LNCaP clone FGC (cell line): ENCODE data around the gene ZBP1.

ENCODE experiments used
- DNase-seq: peaks from one replicate; pipeline ENCODE4 v3.0.0-alpha.2; 2011; ENCODE audit warnings: low read depth
- H3K4me3 ChIP-seq: 2 replicates; pipeline ENCODE4 v1.5.1; 2011; ENCODE audit warnings: mild to moderate bottlenecking, low read depth, low read length, control low read depth
- CTCF ChIP-seq: IDR thresholded peaks from 2 replicates; pipeline ENCODE4 v1.5.1; 2012; ENCODE audit warnings: mild to moderate bottlenecking; ENCODE audit not compliant: control insufficient read depth, insufficient read depth; ENCODE audit errors: extremely low read depth

ZBP1 gene

DNA sequence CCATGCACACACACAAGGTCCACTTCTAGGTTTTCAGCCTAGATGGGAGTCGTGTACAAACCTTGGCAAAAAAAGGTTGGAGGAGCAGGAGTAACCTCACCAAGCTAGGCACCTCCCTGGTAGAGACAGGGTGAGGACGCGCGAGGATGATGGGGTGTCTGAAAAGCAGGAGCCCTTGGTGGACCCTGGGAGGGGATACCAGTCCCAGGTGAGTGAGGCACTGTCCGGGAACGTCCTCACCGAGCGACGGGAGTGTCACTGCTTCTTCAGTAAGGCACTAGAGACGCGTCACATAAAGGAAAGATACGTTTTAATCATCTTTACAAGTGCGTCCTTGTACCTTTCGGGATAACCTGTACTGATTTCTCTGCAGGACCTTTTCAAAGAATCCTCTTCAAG, 29.4 kb upstream of the ZBP1 start:
- TF ChIP-seq CTCF, result no peak
- no peak overlapping the region for H3K4me3 ChIP-seq
- DNase-seq, result no peak

GRCh38 chr20:57648878-57649616, 28.8 kb upstream of the ZBP1 start:
- TF ChIP-seq CTCF, result no peak
- H3K4me3 ChIP-seq, result no peak overlapping the region
- DNase-seq, result no peak

GRCh38 chr20:57647933-57648785, 27.9 kb upstream of the ZBP1 start:
- TF ChIP-seq CTCF, result no peak
- DNase-seq, result no peak
- no peak overlapping the region for H3K4me3 ChIP-seq

DNA sequence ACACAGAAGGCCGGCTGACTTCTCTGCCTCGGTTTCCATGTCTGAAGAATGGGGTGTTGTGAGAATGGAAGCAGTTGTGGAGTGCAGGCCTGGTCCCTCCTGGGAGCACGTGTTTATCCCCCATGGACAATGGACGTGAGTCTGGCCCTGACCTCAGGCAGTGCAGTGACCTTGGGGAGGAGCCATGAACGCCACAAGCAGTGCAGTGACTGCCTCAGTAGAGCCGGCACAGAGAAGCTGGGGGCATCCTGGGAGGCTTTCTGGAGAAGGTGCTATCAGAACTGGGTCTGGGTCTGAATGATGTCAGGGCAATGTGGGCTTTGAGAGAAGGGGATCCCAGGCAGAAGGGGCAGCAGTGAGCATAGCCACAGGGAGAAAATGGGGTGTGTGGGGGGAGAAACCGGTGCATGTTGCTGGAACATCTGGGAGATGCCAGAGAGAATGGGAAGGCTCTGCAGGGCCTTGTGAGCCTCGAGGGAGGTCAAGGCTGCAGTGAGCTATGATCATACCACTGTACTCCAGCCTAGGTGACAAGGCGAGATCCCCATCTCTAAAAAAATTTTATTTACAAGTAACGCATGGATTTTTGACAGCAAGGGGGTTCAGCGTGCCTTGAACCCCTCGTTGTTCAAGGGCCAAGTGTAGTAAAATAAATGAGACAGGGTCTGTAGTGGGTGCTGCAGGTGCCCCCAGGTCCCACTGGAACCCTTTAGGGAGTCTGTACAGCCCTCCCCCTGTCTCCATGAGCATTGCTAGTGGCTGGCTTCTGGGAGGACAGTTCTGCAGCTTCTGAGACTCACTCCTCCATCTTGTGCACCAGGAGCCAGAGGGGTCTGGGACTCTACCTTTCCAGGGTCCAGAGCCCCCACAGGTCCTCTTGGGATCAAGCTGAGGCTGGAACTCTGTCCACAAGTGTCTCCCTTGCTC, 27.0 kb upstream of the ZBP1 start:
- DNase-seq, result no peak
- TF ChIP-seq CTCF, result no peak
- no peak overlapping the region for H3K4me3 ChIP-seq

DNA sequence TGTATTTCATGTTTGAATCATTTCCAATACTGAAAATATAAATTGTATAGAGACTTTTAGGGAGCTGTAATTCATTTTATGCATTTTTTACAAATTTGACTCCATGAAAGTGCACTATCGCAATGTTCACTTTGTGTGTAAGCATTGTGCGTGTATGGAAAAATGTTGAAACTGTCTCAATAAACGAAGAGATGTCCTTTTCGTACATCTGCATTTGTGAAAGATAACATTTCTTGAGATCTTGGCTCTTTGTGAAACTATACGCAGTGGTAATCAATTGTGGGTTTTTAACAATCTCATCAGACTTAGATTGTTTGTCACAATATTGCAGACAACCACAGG, 18.6 kb upstream of the ZBP1 start:
- no peak for TF ChIP-seq CTCF
- no peak overlapping the region for H3K4me3 ChIP-seq
- DNase-seq, result no peak

DNA sequence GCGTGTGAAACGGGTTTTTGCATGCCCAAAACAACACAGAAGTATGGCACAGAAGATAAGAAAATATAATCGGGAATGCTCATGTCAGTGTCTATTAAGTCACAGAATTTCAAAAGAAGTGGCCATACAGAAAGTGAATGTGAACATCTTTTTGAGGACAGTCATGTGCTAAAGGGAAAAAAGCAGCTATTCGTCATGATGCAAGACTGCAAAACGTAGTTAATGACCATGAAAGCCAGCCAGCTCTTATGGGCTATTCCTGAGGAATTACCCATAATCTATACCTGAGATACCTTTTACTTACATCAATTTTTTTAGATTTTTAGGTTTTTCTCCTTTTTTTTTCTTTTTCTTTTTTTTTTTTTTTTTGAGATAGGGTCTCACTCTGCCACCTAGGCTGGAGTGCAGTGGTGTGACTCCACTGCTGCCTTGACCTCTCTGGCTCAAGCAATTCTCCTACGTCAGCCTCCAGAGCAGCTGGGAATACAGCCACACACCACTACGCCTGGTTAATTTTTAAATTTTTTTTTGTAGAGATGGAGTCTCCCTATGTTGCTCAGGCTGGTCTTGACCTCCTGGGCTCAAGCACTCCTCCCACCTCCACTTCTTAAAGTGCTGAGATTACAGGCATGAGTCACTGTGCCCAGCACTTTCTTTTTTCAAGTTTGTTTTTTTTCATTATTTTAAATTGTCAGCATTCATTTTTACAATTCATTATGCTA, 18.1 kb upstream of the ZBP1 start:
- H3K4me3 ChIP-seq, result no peak overlapping the region
- no peak for TF ChIP-seq CTCF
- DNase-seq, result no peak
